GM12865 (cell line): ENCODE results near the gene KIF26B.
"Not testable (repeated sequence)": the region's sequence is repeated elsewhere in the genome, so short reads cannot be mapped to it uniquely, and the experiment has no call there.

Source experiments
- DNase-seq: peaks from one replicate; pipeline ENCODE4 v3.0.0; 2010; ENCODE audit warnings: low read depth
- H3K4me3 ChIP-seq: 2 replicates; pipeline ENCODE4 v1.5.1; 2011; ENCODE audit warnings: mild to moderate bottlenecking, low read depth, low read length, control low read depth
- TF ChIP-seq, protein P1 (sequence below): IDR thresholded peaks from 2 replicates; pipeline ENCODE4 v1.5.1; 2011; ENCODE audit warnings: low read length, control low read depth, low read depth, inconsistent platforms; ENCODE audit not compliant: insufficient read depth; ENCODE audit errors: missing control alignments

The KIF26B gene

DNA sequence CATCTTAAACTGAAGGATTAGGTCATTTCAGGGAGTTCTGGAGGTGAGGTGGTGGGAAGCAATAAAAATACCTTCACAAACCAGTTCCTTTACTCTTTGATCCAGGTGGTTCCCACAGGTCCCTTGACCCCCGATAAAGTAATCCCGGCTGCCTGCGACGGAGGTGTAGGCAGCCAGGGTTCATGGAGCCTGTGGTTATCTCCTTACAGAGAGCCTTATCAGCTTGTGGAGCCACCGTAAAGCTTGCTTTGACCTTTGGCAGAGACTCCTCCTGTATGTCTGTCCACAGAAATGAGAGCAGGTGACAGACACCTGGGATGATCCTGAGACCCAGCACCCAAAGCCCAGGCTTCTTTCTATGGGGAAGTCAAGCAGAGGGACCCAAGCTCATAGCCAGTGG is 243.4 kb downstream of the KIF26B start:
- no peak overlapping the region for H3K4me3 ChIP-seq
- DNase-seq = no peak
- TF ChIP-seq, protein P1, sequence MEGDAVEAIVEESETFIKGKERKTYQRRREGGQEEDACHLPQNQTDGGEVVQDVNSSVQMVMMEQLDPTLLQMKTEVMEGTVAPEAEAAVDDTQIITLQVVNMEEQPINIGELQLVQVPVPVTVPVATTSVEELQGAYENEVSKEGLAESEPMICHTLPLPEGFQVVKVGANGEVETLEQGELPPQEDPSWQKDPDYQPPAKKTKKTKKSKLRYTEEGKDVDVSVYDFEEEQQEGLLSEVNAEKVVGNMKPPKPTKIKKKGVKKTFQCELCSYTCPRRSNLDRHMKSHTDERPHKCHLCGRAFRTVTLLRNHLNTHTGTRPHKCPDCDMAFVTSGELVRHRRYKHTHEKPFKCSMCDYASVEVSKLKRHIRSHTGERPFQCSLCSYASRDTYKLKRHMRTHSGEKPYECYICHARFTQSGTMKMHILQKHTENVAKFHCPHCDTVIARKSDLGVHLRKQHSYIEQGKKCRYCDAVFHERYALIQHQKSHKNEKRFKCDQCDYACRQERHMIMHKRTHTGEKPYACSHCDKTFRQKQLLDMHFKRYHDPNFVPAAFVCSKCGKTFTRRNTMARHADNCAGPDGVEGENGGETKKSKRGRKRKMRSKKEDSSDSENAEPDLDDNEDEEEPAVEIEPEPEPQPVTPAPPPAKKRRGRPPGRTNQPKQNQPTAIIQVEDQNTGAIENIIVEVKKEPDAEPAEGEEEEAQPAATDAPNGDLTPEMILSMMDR = no peak

DNA sequence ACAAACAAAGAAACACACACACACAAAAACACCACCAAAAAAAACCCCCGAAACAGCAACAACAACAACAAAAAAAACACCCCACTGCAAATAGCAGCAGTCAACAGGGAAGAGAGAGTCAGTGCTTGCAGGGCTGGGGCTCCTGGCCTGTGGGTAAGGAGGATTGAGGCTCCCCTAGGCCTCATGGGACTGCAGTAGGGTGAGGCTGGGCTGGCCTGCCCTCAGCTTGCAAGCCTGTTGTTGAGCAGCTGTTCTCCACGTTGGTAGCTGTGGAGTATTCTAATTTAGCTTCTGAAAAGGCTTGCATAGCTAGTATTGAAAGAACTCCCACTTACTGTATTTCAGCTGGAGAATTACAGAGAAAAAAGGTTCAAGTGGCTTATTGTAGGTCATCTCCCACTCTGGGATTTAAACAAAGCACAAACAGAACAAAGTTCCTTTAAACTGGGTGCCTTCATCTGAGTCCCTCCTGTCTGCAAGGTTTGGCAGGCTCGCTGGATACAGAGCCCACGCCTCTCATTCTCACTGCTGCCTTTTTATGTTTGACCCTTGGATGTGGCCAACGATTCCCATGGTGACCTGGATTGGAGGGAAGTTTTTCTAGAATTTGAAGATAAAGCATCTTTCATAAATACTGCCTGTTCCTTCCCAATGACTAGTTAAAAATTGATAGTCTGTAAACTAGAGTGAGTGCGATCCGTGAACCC is 247.2 kb downstream of the KIF26B start:
- TF ChIP-seq, protein P1 = no peak
- H3K4me3 ChIP-seq = no peak overlapping the region
- no peak for DNase-seq

DNA sequence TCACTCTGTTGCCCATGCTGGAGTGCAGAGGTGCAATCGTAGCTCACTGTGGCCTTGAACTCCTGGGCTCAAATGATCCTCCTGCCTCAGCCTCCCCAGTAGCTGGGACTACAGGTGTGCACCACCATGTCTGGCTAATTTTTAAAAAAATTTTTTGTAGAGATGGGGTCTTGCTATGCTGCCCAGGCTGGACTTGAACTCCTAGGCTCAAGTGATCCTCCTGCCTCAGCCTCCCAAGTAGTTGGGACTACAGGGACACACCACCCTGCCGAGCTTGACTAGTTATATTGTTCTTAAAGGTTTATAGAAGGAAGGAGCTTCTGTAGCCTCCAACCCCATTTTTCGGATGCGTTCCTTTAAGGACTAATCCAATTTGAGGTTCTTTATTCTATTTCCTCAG is 248.2 kb downstream of the KIF26B start:
- DNase-seq, H3K4me3 ChIP-seq: not testable (repeated sequence)

DNA sequence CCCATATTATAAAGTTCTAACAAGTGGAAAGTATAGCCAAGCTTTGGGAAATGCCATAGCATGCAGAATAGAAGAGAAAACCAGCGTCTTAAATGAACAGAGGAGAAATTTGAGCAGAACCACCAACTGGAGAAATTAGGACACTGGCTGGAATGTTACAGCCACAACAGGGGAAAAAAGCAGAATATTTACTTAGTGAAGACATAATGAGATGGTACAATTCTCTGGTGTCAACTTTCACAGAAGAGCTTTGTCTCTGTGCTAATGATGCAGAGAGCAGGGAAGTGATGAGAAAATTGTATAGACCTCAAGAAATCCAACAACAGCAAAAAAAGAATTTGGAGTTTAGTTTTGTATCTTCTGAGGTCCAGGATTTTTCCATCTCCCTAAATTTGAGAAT is 249.7 kb downstream of the KIF26B start:
- H3K4me3 ChIP-seq = no peak overlapping the region
- TF ChIP-seq, protein P1 = no peak
- no peak for DNase-seq

DNA sequence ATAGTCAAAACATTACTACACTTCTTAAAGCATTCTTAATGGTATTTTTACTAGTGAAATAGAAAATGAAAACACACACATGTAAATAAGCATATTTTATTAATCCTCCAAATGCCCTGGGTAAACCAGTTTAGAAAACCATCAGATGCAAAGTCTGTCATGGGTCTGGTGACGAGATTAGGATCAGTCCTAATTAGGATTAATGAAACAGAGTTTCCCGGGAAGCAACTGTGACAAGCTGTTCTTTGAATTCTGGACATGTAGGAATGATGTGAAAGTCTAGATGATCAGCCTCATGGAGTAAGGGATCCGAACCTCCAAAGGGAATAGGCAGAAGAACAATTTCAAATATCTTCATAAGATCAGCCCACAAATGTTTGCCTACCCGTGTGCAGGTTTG is 250.2 kb downstream of the KIF26B start:
- TF ChIP-seq, protein P1 = no peak
- no peak for DNase-seq
- no peak overlapping the region for H3K4me3 ChIP-seq

DNA sequence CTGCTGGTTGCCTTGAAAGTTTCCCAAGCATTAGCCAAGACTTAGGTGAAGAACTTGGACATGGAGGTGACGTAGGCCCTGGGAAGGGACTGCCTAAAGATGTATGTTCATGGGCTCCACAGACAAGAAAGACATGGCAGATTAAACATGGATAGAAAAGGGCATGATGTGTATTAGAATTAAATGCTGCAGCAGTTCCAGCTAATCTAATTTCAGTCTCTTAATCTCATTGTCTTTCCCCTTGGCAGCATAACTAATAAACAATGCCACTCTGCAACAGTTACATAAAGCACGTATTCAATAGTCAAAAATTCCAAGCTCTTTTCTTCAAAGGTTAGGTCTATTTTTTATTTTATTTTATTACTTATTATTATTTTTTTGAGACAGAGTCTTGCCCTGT is 251.6 kb downstream of the KIF26B start:
- TF ChIP-seq, protein P1 = no peak
- DNase-seq = no peak
- H3K4me3 ChIP-seq = no peak overlapping the region

DNA sequence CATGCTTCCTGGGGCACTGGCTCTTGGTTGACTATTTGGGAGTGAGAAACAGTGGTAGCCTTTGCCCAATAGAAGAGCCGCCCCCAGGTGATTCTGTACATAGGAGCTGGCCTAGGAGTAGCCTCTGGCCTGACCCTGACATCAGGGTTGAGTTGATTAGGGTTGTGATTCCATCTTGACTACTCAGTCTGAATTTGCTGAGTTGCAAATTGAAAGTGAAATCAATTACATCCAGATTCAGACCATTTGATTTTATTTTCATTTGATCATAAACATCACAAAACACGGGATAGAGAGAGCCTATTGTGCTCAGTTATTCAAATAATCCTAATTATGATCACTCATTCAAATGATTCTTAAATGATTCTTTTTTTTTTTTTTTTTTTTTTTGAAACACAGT is 253.2 kb downstream of the KIF26B start:
- no peak overlapping the region for H3K4me3 ChIP-seq
- TF ChIP-seq, protein P1 = no peak
- no peak for DNase-seq
